WTC11 (cell line): ENCODE measurements around the gene CHRM1. TPM values are rescaled to one million over a fixed set of nuclear protein-coding genes. Genes with fewer than 3 reads are reported as not detected.
A peak's percentile ranks its signal among the peaks of the same experiment; 100 is the strongest.

Source experiments
- ATAC-seq: fragments of 200-7000 bp; cut with Tn5 transposase; 2 replicates; pipeline ENCODE4 v1.10.0; 2021; ENCODE audit warnings: mild to moderate bottlenecking, moderate library complexity
- CTCF ChIA-PET: fragments of 300-600 bp; sonication (Branson Sonifier 250); formaldehyde crosslinking; loops from one replicate; lab custom pipeline; 2021; ENCODE audit warnings: antibody characterized with exemption; lab: Charles Lee
- POLR2A ChIA-PET: fragments of 350-600 bp; sonication (Branson Sonifier 250); formaldehyde crosslinking; loops from one replicate; lab custom pipeline; 2021; ENCODE audit warnings: antibody characterized with exemption; lab: Charles Lee
- DNase-seq: peaks from one replicate; pipeline ENCODE4 v3.0.0; 2021; ENCODE audit warnings: low spot score
- H3K27ac Mint-ChIP-seq: 2 replicates; pipeline ENCODE4 v1.8.0; 2021; ENCODE audit warnings: mixed read lengths
- H3K27me3 Mint-ChIP-seq: 2 replicates; pipeline ENCODE4 v1.8.0; 2021; ENCODE audit warnings: low read depth, mild to moderate bottlenecking, moderate library complexity, mixed read lengths
- H3K36me3 Mint-ChIP-seq: 2 replicates; pipeline ENCODE4 v1.8.0; 2021; ENCODE audit warnings: mixed read lengths
- H3K4me1 Mint-ChIP-seq: 2 replicates; pipeline ENCODE4 v1.8.0; 2022; ENCODE audit warnings: mixed read lengths
- H3K4me3 Mint-ChIP-seq: 2 replicates; pipeline ENCODE4 v1.8.0; 2021; ENCODE audit warnings: mild to moderate bottlenecking, moderate library complexity, mixed read lengths
- H3K9me3 Mint-ChIP-seq: 2 replicates; pipeline ENCODE4 v1.8.0; 2021; ENCODE audit warnings: mixed read lengths
- ATF3 ChIP-seq: sonication (generic); formaldehyde crosslinking; conservative IDR thresholded peaks from 2 replicates; pipeline ENCODE4 v1.8.1; 2022; ENCODE audit warnings: mild to moderate bottlenecking, missing genetic modification reagents
- ATF6 ChIP-seq: sonication (generic); formaldehyde crosslinking; IDR thresholded peaks from 2 replicates; pipeline ENCODE4 v1.8.1; 2023; ENCODE audit warnings: mild to moderate bottlenecking, missing genetic modification reagents
- CREM ChIP-seq: sonication (generic); formaldehyde crosslinking; IDR thresholded peaks from 2 replicates; pipeline ENCODE4 v1.8.1; 2022; ENCODE audit warnings: mild to moderate bottlenecking, missing genetic modification reagents, moderate library complexity
- E2F5 ChIP-seq: sonication (generic); formaldehyde crosslinking; IDR thresholded peaks from 2 replicates; pipeline ENCODE4 v1.8.1; 2022; ENCODE audit warnings: mild to moderate bottlenecking, moderate library complexity, missing genetic modification reagents
- ELF4 ChIP-seq: sonication (generic); formaldehyde crosslinking; IDR thresholded peaks from 2 replicates; pipeline ENCODE4 v1.8.1; 2022; ENCODE audit warnings: low read depth, mild to moderate bottlenecking, moderate library complexity, missing genetic modification reagents
- GABPB1 ChIP-seq: sonication (generic); formaldehyde crosslinking; IDR thresholded peaks from 2 replicates; pipeline ENCODE4 v1.8.1; 2023; ENCODE audit warnings: mild to moderate bottlenecking, missing genetic modification reagents
- HMGXB4 ChIP-seq: sonication (generic); formaldehyde crosslinking; IDR thresholded peaks from 2 replicates; pipeline ENCODE4 v1.8.1; 2023; ENCODE audit warnings: mild to moderate bottlenecking, moderate library complexity, missing genetic modification reagents
- IRF1 ChIP-seq: sonication (generic); formaldehyde crosslinking; IDR thresholded peaks from 2 replicates; pipeline ENCODE4 v1.8.0; 2023; ENCODE audit warnings: missing genetic modification reagents
- MAX ChIP-seq: sonication (generic); formaldehyde crosslinking; IDR thresholded peaks from 2 replicates; pipeline ENCODE4 v1.8.0; 2022; ENCODE audit warnings: mild to moderate bottlenecking, missing genetic modification reagents
- MYBL2 ChIP-seq: sonication (generic); formaldehyde crosslinking; IDR thresholded peaks from 2 replicates; pipeline ENCODE4 v1.8.1; 2023; ENCODE audit warnings: mild to moderate bottlenecking, moderate library complexity, missing genetic modification reagents
- NFATC4 ChIP-seq: fragments of 250-450 bp; sonication (Bioruptor Pico); IDR thresholded peaks from 2 replicates; pipeline ENCODE4 v1.9.0; 2021; ENCODE audit warnings: mild to moderate bottlenecking
- SMAD3 ChIP-seq: sonication (generic); formaldehyde crosslinking; IDR thresholded peaks from 2 replicates; pipeline ENCODE4 v1.8.0; 2022; ENCODE audit warnings: missing genetic modification reagents, mild to moderate bottlenecking, borderline replicate concordance
- TEAD1 ChIP-seq: sonication (generic); formaldehyde crosslinking; IDR thresholded peaks from 2 replicates; pipeline ENCODE4 v1.8.0; 2022; ENCODE audit warnings: mild to moderate bottlenecking, missing genetic modification reagents
- ZBTB21 ChIP-seq: sonication (generic); formaldehyde crosslinking; IDR thresholded peaks from 2 replicates; pipeline ENCODE4 v1.8.1; 2023; ENCODE audit warnings: mild to moderate bottlenecking, missing genetic modification reagents, borderline replicate concordance
- ZBTB43 ChIP-seq: sonication (generic); formaldehyde crosslinking; IDR thresholded peaks from 2 replicates; pipeline ENCODE4 v1.8.1; 2023; ENCODE audit warnings: mild to moderate bottlenecking, missing genetic modification reagents
- ZNF121 ChIP-seq: sonication (generic); formaldehyde crosslinking; IDR thresholded peaks from 2 replicates; pipeline ENCODE4 v1.8.0; 2023; ENCODE audit warnings: missing genetic modification reagents
- ZNF232 ChIP-seq: sonication (generic); formaldehyde crosslinking; IDR thresholded peaks from 2 replicates; pipeline ENCODE4 v1.8.0; 2022; ENCODE audit warnings: mild to moderate bottlenecking, missing genetic modification reagents
- ZNF423 ChIP-seq: fragments of 250-450 bp; sonication (Bioruptor Pico); IDR thresholded peaks from 2 replicates; pipeline ENCODE4 v2.1.2; 2022; ENCODE audit warnings: mild to moderate bottlenecking, moderate library complexity
- ZNF425 ChIP-seq: fragments of 250-450 bp; sonication (Bioruptor Pico); conservative IDR thresholded peaks from 2 replicates; pipeline ENCODE4 v1.9.0; 2021; ENCODE audit warnings: mild to moderate bottlenecking
- ZNF512 ChIP-seq: sonication (generic); formaldehyde crosslinking; IDR thresholded peaks from 2 replicates; pipeline ENCODE4 v1.8.1; 2022; ENCODE audit warnings: missing genetic modification reagents, borderline replicate concordance
- ZNF671 ChIP-seq: fragments of 250-450 bp; sonication (Bioruptor Pico); IDR thresholded peaks from 2 replicates; pipeline ENCODE4 v1.8.0; 2021; ENCODE audit warnings: mild to moderate bottlenecking
- total RNA-seq: library from RNA; stranded (reverse); gene quantifications from 3 replicates; pipeline ENCODE4 v1.2.3, GENCODE V29; 2021

The CHRM1 gene
- total RNA-seq, 1 experiment from 2014 or later, result not detected

GRCh38 chr11:62898027-62898426 is 23.1 kb downstream of the CHRM1 start (continued):
- TF ChIP-seq ZNF671 (CRISPR knock-in tag), result no peak
- TF ChIP-seq GABPB1 (CRISPR knock-in tag), result no peak
- no peak for TF ChIP-seq ZNF232
- TF ChIP-seq SMAD3 (CRISPR knock-in tag), result no peak
- no peak for TF ChIP-seq HMGXB4 (CRISPR knock-in tag)
- no peak for TF ChIP-seq E2F5
- no peak for TF ChIP-seq ZNF425 (CRISPR knock-in tag)
- TF ChIP-seq ELF4 (CRISPR knock-in tag), result no peak

- ATAC-seq, result peak; percentile 45
- Mint-ChIP-seq H3K4me1 (peaks cover 15% of the 10 kb centered on the region), H3K36me3 (no peaks in the 10 kb centered on the region), H3K9me3 (no peaks in the 10 kb centered on the region), H3K4me3 (no peak overlapping the region), H3K27ac (0 out of 2 replicates have a peak overlapping the region, but pooled peaks have one; percentile 41), H3K27me3 (no peaks in the 10 kb centered on the region; the same call in none of the 2 replicates)
- DNase-seq, result no peak
- CTCF ChIA-PET, result interaction anchor here (1.4 to 1.9 kb wide), 4 partner anchors 9 to 123 kb away, joined by 3 to 15 read pairs (median 9); no protein-coding TSS in a partner anchor
- POLR2A ChIA-PET, result interaction anchor here (0.6 to 0.9 kb wide), 2 partner anchors 43 to 78 kb away, joined by 3 to 4 read pairs; no protein-coding TSS in a partner anchor
- TF ChIP-seq ZBTB43 (CRISPR knock-in tag), result no peak
- no peak for TF ChIP-seq IRF1 (CRISPR knock-in tag)
- no peak for TF ChIP-seq ZNF512 (CRISPR knock-in tag)
- no peak for TF ChIP-seq ZBTB21
Measured at GRCh38 chr11:62897311-62897710, 23.9 kb downstream of the CHRM1 start.

GRCh38 chr11:62896049-62896448 is 25.1 kb downstream of the CHRM1 start:
- no peaks in the 10 kb centered on the region; the same call in none of the 2 replicates for H3K27me3 Mint-ChIP-seq
- ChIA-PET POLR2A (interaction anchor here (0.8 kb wide), 1 partner anchor 1296 kb away, joined by 3 read pairs; no protein-coding TSS in a partner anchor), CTCF (interaction anchor here (1.7 to 1.9 kb wide), 3 partner anchors 10 to 124 kb away, joined by 12 to 15 read pairs (median 13); no protein-coding TSS in a partner anchor)
- no peaks in the 10 kb centered on the region for H3K36me3 Mint-ChIP-seq
- no peak overlapping the region for H3K27ac Mint-ChIP-seq
- DNase-seq (no peak), ATAC-seq (no peak)
- peaks cover 15% of the 10 kb centered on the region for H3K4me1 Mint-ChIP-seq
- no peak overlapping the region for H3K4me3 Mint-ChIP-seq
- no peaks in the 10 kb centered on the region for H3K9me3 Mint-ChIP-seq
- TF ChIP-seq CREM (CRISPR knock-in tag) (no peak), ATF6 (CRISPR knock-in tag) (no peak), ZNF121 (CRISPR knock-in tag) (no peak), ZNF423 (CRISPR knock-in tag) (no peak), ATF3 (CRISPR knock-in tag) (no peak), MAX (CRISPR knock-in tag) (no peak), MYBL2 (no peak), TEAD1 (no peak), NFATC4 (CRISPR knock-in tag) (no peak)
